Stimulated activated CD8-positive, alpha-beta memory T cell treated with anti-CD3 and anti-CD28 coated beads, Interleukin-4, amount 100 ng/mL, for 48 hours (primary cell): ENCODE results near the gene S100A5.
A peak's percentile ranks its signal among the peaks of the same experiment; 100 is the strongest.

Experiments
- DNase-seq: peaks from one replicate; pipeline ENCODE4 v3.0.0-alpha.2; 2020

S100A5 gene

GRCh38 chr1:153546796-153547559 lies 6.2 kb upstream of the S100A5 start:
- no peak for DNase-seq

DNA sequence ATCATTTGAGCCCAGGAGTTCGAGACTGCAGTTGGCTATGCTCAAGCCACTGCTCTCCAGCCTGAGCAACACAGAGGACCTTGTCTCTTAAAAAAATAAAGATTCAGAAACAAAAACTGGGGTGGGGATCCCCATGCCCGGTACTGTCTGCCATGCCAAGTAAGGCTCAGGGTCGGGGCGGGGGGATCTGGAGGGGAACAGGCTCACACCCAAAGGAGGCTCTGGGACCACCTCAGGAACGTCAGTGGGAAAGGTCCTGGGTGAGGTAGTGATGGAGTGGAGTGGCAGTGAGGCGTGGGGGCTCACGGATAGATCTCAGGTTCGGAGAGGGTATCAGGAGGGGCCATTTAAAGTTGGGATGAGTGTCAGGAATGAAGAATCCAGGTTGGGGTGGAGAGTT lies 5.6 kb upstream of the S100A5 start:
- no peak for DNase-seq

DNA sequence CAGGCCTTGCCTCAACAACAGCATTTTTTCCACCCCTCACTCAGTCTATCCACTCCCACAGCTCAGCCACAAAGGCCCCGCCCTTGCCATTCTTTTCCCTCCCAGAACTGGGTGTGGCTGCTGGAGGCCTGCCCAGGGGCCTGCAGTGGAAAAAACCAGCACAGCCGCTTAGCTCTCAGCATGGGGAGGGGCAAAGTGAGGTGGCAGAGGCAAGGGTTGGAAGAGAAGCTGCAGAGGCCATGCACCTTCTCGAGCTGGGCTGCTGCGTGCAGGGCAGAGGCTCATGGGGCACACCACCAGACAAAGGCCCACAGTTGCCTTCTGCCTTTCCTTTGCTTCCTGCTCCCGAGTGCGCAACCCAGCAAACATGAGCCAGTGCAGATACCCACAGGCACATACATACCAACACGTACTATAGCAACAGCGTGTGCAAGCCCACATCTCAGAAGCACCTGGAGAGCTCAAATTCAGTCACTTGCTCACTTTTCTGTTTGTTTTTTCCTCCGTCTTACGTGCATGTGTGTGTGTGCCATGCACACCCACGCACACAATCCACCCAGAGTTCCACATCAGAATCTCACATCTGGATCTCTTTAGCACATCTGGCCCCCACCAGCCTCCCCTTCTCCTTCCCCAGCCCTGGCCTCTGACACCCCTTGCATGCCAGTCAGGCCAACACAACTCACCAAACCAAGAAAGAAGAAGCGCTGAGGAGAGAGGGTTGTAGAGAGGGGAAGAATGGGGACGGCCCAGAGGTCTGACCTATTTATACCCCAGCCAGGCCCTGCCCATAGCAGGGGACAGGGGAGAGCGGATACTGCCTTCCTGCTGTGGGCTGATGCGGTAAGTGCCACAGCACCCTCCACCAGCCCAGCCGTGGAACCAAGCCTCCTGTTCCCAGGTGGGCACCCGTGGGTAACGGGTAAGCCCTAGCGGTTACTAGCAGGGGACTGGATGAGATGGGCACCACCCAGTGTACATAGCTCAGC lies 4.6 kb upstream of the S100A5 start, which contains the start of gene S100A4:
TSS of gene S100A4 (minus strand) at position 740 of the 989 bp plus-strand sequence. CDS start 1,012 bp downstream, outside the sequence.
- DNase-seq = peak; percentile 95

- no peak for DNase-seq
These were observed 3.8 kb upstream of the S100A5 start for GRCh38 chr1:153544453-153545066.

DNA sequence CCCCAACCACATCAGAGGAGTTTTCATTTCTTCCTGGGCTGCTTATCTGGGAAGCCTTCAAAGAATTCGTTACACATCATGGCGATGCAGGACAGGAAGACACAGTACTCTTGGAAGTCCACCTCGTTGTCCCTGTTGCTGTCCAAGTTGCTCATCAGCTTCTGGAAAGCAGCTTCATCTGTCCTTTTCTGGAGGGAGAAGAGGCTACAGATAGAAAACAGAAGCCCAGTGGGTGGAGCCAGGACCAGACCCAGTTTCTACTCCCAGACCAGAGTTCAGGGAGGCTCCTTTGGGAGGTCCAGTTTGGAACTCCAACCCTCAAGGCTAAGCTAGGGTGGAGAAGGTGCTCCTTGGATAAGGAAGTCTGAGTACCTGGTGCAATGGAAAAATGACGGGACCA lies 3.0 kb upstream of the S100A5 start:
- no peak for DNase-seq

DNA sequence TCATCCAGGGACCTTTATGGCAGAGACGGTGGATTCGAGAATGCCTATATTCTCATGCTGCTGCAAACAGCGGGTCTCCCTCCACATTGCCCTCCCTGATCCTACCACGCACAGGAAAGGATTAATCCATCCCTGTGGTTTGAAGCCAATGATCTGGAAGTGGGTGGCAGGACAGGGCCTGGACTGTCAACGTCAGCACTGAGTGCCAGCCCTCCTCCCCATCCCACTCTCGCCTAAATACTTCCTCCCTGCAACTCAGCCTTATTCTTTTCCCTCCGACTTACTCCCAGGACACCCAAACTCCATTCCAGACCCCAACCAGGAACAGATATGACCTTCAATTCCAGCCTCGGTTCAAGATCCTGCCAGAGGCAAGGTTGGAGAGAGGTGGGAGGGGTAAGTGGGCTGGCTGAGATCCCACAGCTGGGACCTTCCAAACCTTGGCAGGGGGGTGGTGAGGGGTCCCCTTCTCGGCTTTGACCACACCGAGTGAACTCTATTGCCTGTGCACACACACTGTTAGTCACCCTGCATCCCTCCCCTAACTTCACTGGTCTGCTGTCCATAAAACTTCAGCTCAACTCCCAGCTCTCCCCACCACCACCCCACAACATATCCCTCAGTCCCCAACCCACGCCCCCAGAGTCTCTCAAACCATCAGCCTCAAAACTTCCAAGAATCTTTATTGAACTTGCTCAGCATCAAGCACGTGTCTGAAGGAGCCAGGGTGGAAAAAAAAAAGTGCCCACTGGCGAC lies 2.4 kb upstream of the S100A5 start:
- no peak for DNase-seq

DNA sequence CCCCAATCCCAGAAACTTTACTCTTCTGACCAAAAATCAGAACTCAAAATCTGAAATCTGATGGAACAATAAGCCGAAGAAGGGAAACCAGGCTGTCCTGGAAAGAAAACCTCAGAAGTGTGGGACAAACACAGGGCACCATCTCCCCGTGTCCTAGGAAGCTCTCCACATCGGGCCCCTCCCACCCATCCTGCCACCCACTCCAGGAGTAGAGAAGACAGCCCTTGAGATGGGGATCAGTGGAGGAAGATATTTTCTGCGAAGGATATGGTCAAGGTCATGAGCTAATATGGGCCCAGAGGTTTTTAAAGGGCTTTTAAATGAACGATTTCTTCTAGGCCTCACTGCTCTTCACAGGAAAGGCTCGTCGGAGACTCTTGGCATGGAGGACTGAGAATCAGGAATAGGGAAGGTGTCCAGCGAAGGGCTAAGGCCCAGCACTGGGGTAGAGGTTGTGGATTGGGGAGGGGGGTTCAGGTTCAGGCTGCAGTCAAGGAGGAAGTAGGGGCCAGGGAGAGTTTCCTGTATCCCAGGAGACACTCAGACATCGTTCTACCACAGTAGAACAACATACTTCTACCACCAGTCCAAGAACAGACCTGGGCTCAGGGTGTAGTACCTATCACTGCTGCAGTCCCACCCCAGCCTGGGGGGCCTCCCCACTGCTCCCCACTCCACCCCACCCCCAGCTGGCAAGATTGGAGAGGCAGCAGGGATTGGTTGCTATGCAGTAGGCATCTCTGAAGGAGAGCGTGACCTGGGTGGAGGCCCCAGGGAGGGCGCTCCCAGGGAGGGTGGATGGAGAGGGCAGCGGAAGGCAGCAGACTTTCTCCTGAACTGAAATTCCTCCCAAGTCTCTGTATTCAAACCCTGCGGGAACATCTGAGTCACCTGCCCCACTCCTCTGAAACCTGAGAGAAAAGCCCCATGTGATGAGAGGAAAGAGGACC lies 1.2 kb upstream of the S100A5 start:
- DNase-seq = no peak

- DNase-seq = no peak
These were observed 1.2 kb downstream of the S100A5 start for GRCh38 chr1:153539395-153540093.

DNA sequence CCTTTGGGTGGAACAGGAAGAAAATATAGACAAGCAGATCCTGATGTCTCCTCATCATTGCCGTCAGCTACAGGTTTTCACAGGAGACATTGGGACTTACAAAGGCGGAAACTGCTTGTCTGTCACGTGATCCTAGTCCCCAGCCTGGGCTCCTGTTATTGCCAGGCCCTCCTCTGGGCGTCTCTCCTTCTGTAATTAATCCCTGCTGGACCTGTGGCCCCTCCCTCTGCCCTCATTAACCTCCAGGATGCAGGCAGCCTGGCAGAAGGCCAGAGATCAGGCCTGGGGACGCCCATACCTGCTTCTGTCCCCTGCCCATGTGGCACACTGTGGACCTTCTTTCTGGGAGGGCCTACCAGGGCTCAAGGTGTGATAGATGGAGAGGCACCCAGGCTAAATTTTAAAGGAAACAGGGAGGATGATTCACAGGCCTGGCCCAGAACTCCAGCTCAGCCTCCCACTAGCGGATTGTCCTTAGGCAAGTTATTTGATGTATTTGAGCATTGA lies 2.4 kb downstream of the S100A5 start:
- no peak for DNase-seq

- no peak for DNase-seq
These were observed 3.4 kb downstream of the S100A5 start for GRCh38 chr1:153537376-153537730.

DNA sequence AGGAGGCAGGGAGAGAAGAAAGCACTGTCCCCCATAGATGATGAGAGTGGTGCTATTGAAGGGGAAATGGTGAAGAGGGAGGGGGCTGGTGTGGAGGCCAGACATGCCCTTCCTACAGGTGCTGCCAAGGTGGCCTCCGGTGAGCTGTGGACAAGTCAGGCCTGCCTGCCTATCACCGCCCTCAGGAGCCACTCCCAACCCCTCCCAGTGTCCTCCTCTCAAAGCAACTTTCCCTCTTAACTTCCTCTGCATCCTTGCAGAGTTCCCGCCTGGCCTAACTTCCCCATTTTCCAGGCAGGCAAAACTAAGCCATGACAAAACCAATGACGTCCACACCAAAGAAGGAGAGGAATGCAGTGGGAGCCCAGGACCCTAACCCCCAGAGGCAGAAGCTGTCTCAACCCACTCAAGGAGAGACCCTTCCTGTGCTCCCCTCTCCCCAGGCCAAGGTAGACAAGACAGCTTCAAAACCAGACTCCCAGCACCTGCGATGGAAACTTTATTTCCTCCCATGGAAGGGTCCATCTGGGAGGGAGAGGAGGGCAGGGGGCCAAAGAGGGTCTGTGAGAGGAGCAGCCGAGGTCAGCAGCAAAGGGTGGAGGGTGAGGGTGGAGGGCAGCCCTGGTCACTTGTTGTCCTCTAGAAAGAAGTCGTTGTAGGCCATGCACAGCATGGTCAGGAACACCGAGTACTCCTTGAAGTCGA lies 3.9 kb downstream of the S100A5 start:
- DNase-seq = no peak

- peak; percentile 87 for DNase-seq
These were observed 4.6 kb downstream of the S100A5 start for GRCh38 chr1:153536012-153536670.

- DNase-seq = peak; percentile 73
These were observed 5.3 kb downstream of the S100A5 start, which contains the start of gene S100A6 for GRCh38 chr1:153535242-153536011. Gene S100A6, minus strand, starts transcription at chr1:153535991. Its CDS starts 652 bp downstream, at chr1:153535339.

- no peak for DNase-seq
These were observed 5.9 kb downstream of the S100A5 start for GRCh38 chr1:153534925-153535241.

GRCh38 chr1:153534226-153534924 lies 6.4 kb downstream of the S100A5 start:
- DNase-seq = no peak

DNA sequence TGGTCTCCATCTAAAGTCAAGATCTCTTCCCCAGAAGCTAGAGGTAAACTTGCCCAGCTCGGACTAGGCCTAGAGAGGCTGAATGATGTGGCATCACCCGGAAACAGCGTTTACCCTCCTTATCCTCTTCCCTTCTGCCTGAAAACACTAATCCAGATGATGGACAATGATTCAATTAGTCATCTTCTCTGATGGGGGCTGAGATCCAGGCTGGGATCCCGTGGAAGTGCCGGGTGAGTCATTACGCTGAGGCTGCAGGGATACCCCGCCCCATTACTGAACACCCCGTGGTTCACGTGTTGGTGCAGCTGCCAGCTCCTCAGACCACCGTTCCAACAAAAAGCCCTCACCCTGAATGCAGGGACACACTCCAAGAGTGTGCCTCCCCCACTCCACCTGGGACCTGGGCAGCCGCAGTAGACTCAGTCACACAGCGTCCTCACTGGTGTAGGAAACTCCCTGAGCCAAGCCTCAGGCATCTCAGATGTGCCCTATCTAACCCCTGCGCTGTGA lies 7.0 kb downstream of the S100A5 start:
- DNase-seq = peak; percentile 46

DNA sequence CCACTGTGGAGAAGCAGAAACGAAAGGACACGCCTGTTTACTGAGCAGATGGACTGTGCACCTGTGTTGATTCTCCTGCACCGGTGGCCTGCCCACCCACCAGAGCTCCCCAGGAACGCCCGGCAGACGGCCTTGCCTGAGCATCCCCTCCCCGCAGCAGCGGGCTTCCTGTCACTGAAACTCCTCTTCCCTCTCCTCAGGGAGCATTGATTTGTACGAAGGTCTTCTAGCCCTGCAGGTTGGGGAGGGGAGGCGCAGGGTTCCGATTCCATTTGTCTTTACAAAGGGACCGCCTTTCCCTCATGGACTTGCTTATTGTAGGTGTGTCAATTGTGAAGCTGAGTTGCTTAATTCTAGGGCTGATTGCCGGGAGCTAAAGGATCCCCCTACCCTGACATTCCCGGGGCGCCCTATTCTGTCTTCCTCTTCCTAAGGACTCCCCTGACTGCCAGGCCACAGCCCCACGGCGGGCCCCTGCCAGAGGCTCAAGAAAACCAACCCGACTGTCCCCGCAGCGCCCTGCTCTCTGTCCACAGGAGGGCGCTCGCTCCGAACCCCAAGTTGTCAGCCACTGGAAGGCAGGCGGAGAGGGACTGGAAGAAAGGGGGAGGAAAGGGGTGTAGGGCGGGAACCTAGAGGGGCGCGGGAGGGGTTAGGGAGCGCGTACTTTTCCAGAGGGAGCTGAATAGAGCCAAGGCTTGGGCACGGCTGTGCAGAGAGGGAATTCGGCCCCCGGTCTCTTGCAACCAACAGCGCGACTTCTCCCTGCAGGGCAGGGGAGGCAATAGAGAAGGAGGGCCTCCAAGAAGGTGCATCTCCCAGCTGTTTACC lies 7.8 kb downstream of the S100A5 start:
- DNase-seq = peak; percentile 90
